Measurements from ENCODE around the gene CCDC9.
A peak's percentile ranks its signal among the peaks of the same experiment; 100 is the strongest.
"Not testable (repeated sequence)": the region's sequence is repeated elsewhere in the genome, so short reads cannot be mapped to it uniquely, and the experiment has no call there.

CCDC9 gene

GRCh38 chr19:47231215-47232054, 24.9 kb upstream of the CCDC9 start:
- peak overlapping the region; percentile 47 for H3K4me3 ChIP-seq (ENCODE audit: low read depth, low read length)
- peak; percentile 69 for DNase-seq (ENCODE audit: low read depth)

DNA sequence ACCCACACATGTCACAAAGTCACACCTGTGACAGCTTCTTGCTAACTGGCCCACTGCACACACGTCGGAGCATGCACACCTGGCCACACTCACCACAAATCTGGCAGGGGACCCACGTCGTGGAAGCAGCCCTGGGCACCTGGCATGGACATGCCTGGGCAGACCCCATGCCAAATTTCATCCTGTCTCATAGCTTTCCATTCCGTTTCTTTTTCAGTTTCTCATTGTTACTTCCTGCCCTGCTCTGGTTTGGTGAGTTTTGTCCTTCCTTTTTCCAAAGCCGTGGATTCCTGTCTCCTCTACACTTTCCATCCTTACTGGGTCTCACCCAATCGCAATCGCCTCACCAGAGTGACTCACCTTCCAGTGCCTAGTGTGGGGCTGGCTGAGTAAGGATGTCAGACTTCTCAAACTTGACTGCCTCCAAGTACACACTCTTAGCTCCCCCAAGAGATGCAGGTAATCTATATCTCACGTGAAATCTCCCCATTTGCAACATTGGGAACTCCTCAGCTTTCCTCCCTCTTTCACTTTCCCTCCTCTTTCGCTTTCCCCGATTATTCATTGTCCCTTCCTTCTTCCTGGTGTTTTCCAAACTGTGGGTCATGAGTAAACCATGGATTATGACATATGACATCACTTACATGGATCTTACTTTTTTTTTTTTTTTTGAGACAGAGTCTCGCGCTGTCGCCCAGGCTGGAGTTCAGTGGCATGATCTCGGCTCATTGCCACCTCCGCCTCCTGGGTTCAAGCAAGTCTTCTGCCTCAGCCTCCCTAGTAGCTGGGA, 23.7 kb upstream of the CCDC9 start:
- H3K4me3 ChIP-seq (ENCODE audit: low read depth, low read length) = peak overlapping the region; percentile 47
- no peak for DNase-seq (ENCODE audit: low read depth)

DNA sequence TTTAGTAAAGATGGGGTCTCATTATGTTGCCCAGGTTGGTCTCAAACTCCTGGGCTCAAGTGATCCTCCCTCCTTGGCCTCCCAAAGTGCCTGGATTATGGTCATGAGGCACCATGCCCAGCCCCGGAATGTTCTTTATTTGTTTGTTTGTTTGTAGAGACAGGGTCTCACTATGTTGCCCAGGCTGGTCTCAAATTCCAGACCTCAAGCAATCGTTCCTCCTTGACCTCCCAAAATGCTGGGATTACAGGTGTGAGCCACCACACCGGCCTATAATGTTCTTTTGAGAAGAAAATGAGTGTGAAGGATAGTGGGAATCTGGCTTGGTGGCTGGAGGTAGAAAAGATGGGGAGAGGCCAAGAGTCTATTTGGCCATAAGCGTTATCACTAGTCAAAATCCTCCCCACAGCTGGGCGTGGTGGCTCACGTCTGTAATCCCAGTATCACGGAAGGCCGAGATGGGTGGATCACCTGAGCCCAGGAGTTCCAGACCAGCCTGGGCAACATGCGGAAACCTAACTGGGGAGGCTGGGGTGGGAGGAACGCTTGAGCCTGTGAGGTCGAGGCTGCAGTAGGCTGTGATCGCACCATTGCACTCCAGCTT, 20.2 kb upstream of the CCDC9 start:
- DNase-seq (ENCODE audit: low read depth) = no peak
- no peak overlapping the region for H3K4me3 ChIP-seq (ENCODE audit: low read depth, low read length)

DNA sequence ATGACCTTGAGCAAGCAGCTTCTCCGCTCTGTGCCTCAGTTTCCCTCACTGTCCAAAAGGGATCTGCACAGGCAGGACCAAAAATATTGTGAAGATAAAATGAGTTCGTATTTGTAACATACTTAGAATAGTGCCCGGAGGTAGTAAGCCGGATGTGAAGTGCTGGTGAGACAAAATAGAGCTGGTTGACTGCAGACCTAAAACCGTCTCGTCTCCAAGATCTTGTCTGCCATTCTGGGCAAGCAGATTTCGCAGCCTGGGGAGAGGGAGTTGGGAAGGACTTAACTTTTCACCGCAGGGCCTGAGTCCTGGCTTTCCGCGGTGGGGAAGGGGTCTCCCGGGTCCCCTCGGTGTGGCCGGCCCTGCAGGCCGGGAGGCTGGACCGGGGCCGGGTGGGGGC, 17.2 kb upstream of the CCDC9 start:
- peak overlapping the region; percentile 37 for H3K4me3 ChIP-seq (ENCODE audit: low read depth, low read length)
- DNase-seq (ENCODE audit: low read depth) = no peak

- no peak for DNase-seq (ENCODE audit: low read depth)
- H3K4me3 ChIP-seq (ENCODE audit: low read depth, low read length) = peak overlapping the region; percentile 37
Observed at GRCh38 chr19:47239610-47240296, 16.6 kb upstream of the CCDC9 start.

GRCh38 chr19:47240556-47240955, 15.8 kb upstream of the CCDC9 start:
- DNase-seq (ENCODE audit: low read depth) = no peak
- H3K4me3 ChIP-seq (ENCODE audit: low read depth, low read length) = no peak overlapping the region

DNA sequence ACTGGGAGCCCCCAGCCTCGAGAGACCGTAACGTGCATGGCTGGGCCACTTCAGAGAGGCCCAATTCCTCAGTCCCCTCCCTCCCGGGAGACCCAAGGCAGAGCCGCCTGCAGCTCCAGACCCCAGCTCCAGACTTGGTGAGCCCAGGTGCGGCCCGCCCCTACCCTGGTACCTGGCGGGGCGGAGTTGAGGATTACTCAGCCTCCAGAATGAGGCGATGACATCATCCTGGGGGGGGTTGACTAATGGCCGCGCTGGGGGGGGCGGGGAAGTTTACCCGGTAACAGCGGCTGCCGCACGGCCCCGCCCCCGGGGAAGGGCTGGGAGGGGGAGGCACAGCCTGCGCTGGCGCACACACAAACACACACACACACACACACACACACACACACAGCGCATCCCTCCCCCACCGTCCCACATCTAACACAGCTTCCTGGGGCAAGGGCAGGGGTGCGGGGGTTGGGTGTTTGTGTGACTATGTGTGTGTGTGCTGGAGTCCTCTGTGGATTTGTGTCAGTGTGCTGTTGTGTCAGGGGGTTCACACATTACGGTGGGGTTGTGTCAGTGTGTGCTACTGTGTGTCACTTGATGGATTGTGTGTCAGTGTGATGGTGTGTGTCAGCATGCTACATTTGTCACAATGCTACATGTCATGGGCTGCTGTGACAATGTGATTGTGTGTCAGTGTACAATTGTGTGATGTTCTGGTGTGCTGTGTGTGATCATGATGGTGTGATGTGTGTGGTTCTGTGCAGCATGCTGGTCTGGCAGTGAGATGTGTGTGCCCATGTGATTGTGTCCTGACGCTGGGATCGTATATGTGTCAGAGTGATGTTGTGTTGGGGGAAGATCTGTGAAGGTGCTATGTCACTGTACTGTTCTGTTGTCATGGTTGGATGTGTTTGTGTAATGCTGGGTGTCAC, 15.1 kb upstream of the CCDC9 start:
- peak; percentile 46 for DNase-seq (ENCODE audit: low read depth)
- no peak overlapping the region for H3K4me3 ChIP-seq (ENCODE audit: low read depth, low read length)

DNA sequence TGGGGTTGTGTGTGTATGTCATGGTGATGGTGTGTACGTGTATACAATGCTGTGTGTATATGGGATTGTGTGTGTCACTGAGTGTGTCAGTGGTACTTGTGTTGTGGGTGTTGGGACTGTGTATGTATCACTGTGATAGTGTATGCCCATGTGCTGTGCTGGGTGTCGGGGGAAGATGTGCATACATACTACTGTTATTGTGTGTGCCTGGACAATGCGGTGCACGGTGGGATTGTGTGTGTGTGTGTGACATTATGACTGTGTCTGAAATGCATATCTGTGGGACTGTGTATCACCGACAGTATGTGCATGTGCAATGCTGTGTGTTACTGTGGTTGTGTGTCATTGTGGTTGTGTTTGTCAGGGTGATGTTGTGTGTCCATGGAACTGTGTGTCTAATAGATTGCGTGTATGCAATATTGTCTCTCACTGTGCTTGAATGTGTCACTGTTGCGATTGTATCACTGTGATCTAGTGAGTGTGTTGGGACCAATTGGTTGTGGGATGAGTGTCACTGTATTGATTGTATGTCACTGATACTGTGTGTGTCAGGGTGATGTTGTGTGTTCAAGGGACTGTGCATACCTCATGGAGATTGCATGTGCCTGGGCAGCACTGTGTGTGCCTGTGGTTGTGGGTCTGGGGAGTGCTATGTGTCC, 14.3 kb upstream of the CCDC9 start:
- H3K4me3 ChIP-seq (ENCODE audit: low read depth, low read length) = no peak overlapping the region
- DNase-seq (ENCODE audit: low read depth) = no peak

GRCh38 chr19:47243364-47243775, 13.0 kb upstream of the CCDC9 start:
- H3K4me3 ChIP-seq (ENCODE audit: low read depth, low read length) = peak overlapping the region; percentile 50

GRCh38 chr19:47243776-47244547, 12.4 kb upstream of the CCDC9 start:
- peak overlapping the region; percentile 50 for H3K4me3 ChIP-seq (ENCODE audit: low read depth, low read length)
- peak; percentile 90 for DNase-seq (ENCODE audit: low read depth)

More at GRCh38 chr19:47243364-47243775, 13.0 kb upstream of the CCDC9 start:
- DNase-seq (ENCODE audit: low read depth) = no peak

DNA sequence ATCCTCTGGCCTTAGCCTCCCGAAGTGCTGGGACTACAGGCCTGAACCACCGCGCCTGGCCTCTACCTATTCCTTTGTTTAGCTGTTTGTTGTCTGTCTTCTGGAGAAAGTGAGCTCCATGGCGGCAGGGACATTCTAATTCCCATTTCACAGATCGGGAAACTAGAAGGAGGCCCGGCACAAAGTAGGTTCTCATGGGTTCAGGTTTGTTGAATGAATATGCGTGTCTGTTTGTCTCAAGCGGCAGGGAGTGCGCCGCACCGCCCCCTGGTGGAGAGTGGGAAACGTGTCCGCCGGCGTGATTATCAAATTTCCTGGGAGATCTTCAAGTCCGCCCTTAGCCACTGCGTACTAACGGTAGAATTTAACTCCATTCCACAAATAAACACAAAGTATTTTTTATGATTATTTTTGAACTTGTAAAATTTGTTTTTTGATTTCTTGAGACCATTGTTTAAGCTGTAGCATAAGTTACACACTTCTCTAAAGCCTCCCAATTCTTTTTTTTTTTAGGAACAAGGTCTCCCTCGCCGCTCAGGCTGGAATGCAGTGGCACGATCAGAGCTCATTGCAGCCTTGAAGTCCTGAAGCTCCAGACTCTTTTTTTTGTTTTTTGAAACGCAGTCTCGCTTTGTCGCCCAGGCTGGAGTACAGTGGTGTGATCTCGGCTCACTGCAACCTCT, 8.9 kb upstream of the CCDC9 start:
- DNase-seq (ENCODE audit: low read depth) = no peak
- H3K4me3 ChIP-seq (ENCODE audit: low read depth, low read length) = no peak overlapping the region

DNA sequence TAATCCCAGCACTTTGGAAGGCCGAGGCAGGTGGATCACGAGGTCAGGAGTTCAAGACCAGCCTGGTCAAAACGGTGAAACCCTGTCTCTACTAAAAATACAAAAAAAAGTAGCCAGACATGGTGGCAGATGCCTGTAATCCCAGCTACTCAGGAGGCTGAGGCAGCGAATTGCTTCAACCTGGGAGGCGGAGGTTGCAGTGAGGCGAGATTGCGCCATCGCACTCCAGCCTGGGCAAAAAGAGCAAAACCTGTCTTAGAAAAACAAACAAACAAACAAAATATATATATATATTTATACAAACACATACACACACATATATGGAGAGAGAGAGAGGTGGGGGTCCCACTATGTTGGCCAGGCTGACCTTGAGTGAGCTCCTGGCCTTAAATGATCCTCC, 3.3 kb upstream of the CCDC9 start:
- DNase-seq (ENCODE audit: low read depth) = not testable (repeated sequence)

DNA sequence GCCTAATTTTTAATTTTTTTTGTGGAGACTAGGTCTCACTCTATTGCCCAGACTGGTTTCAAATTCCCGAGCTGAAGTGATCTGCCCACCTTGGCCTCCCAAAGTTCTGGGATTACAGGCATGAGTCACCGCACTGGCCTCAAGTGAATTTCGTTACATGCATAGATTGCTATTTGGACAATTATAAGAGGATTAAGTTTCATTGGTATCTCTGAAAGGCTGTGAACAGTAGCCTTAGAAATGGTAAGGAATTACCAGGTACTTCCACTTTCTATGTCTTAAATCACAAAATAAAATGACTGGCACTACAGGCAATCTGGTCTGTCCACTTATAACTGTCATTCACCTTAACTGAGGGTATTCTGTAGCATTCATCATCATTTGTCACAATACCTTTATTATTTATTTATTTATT, 2.9 kb upstream of the CCDC9 start:
- DNase-seq (ENCODE audit: low read depth) = no peak
- H3K4me3 ChIP-seq (ENCODE audit: low read depth, low read length) = no peak overlapping the region

More for the DNA sequence above, 3.3 kb upstream of the CCDC9 start:
- not testable (repeated sequence) for H3K4me3 ChIP-seq (ENCODE audit: low read depth, low read length)

DNA sequence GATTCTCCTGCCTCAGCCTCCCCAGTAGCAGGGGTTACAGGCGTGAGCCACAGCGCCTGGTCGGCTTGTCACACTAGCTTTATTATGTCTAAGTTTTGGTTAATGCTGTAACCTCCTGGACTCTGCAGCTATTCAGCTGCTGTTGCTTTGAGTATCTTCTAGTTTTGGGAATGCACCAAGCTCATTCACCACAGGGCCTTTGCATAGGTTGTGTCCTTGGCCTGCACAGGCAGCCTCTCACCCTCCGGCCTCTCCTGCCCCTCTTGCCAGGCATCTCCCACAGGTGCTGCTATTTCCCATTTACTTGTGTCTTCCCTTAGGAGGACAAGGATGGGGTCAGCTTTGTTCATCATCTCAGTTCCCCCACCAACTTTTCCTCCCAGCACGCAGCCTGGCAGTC, 2.4 kb upstream of the CCDC9 start:
- no peak for DNase-seq (ENCODE audit: low read depth)
- H3K4me3 ChIP-seq (ENCODE audit: low read depth, low read length) = no peak overlapping the region

GRCh38 chr19:47256693-47257410, 527 bp downstream of the CCDC9 start:
- H3K4me3 ChIP-seq (ENCODE audit: low read depth, low read length) = peak overlapping the region; percentile 58
- peak; percentile 94 for DNase-seq (ENCODE audit: low read depth)

DNA sequence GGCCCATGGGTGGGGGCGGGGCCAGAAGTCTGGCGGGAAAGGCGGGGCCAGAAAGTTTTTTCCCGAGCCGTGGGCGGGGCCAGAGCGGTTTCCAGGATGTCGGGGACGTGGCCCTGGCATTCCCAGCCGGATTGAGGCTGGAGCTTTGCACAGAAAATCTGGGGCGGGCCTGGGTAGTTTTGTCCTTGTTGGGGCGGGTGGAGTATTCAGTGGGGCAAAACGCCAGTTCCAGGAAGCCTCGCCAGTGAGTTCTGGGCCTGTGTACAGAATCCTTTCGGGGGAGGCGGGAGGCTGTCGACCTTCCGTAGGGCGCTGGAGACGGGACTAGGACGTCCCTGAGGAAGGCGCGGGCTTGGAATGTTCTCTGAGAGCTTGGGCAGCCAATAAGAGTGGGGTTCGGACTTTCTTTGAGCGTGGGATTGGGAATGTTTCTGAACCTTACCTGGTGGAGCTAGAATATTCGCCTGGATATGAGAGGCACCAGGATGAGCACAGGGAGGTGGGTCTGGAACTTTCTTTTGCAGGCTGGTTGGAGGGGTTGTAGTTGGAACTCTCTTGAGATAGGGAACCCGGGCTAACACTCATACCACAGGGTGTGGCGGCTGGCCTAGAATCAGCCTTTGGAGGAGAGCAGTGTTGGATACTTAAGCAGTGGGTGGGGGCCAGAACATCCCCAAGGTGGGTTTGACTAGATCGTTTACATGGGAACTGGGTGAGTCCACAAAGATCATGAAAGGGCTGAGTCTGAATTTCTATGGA, 1.3 kb downstream of the CCDC9 start:
- DNase-seq (ENCODE audit: low read depth) = no peak

More for the DNA sequence above, 1.3 kb downstream of the CCDC9 start:
- peak overlapping the region; percentile 69 for H3K4me3 ChIP-seq (ENCODE audit: low read depth, low read length)

Measured in skeletal muscle cell (primary cell).